HG03575 (cell line): ENCODE measurements around the gene SLC17A4.

Experiments used
- ATAC-seq: cut with Tn5 transposase; IDR thresholded peaks from one replicate; pipeline ENCODE4 v1.9.1; 2021; ENCODE audit not compliant: unreplicated experiment, insufficient number of reproducible peaks, low FRiP score; ENCODE audit errors: extremely low read depth

SLC17A4 gene

GRCh38 chr6:25793970-25794369, 39.4 kb downstream of the SLC17A4 start:
- no peak for ATAC-seq

GRCh38 chr6:25794784-25795183, 40.2 kb downstream of the SLC17A4 start:
- ATAC-seq, result no peak

GRCh38 chr6:25801436-25801835, 46.9 kb downstream of the SLC17A4 start:
- ATAC-seq, result no peak

GRCh38 chr6:25804804-25805203, 50.3 kb downstream of the SLC17A4 start:
- no peak for ATAC-seq

- no peak for ATAC-seq
Observed at GRCh38 chr6:25815194-25815593, 60.7 kb downstream of the SLC17A4 start.

GRCh38 chr6:25816252-25816651, 61.7 kb downstream of the SLC17A4 start:
- no peak for ATAC-seq

- ATAC-seq, result no peak
Observed at GRCh38 chr6:25821341-25821740, 66.8 kb downstream of the SLC17A4 start.

GRCh38 chr6:25829375-25829774, 74.8 kb downstream of the SLC17A4 start:
- ATAC-seq, result no peak

GRCh38 chr6:25830458-25830857, 75.9 kb downstream of the SLC17A4 start:
- no peak for ATAC-seq
